DOHH2 (cell line): Measurements from ENCODE around the gene SH2D3A.
"Not testable (repeated sequence)": the region's sequence is repeated elsewhere in the genome, so short reads cannot be mapped to it uniquely, and the experiment has no call there.

Source experiments
- H3F3A ChIP-seq: fragments of 200-600 bp; sonication (generic), shearing (Covaris generic); 2 replicates; pipeline ENCODE4 v1.6.0; 2016; ENCODE audit warnings: antibody characterized with exemption, mild to moderate bottlenecking; ENCODE audit not compliant: control insufficient read depth, insufficient read depth
- H3K27ac ChIP-seq: fragments of 200-600 bp; sonication (generic); 2 replicates; pipeline ENCODE4 v1.5.1; 2014; ENCODE audit warnings: low read depth, mild to moderate bottlenecking, low read length, moderate library complexity
- H3K27me3 ChIP-seq: fragments of 200-600 bp; sonication (generic); 2 replicates; pipeline ENCODE4 v1.6.1; 2014; ENCODE audit warnings: mild to moderate bottlenecking, low read length, mixed read lengths; ENCODE audit not compliant: control insufficient read depth
- H3K36me3 ChIP-seq: fragments of 200-600 bp; sonication (generic); 2 replicates; pipeline ENCODE4 v1.6.1; 2014; ENCODE audit warnings: mild to moderate bottlenecking, low read length, moderate library complexity, mixed read lengths; ENCODE audit not compliant: control insufficient read depth
- H3K4me1 ChIP-seq: fragments of 200-600 bp; sonication (generic); 2 replicates; pipeline ENCODE4 v1.6.1; 2014; ENCODE audit warnings: mild to moderate bottlenecking, low read length, mixed read lengths; ENCODE audit not compliant: control insufficient read depth
- H3K4me2 ChIP-seq: fragments of 200-600 bp; sonication (generic); 2 replicates; pipeline ENCODE4 v1.6.0; 2014; ENCODE audit warnings: mild to moderate bottlenecking, low read length, moderate library complexity
- H3K4me3 ChIP-seq: fragments of 200-600 bp; sonication (generic); 2 replicates; pipeline ENCODE4 v1.5.1; 2014; ENCODE audit warnings: mild to moderate bottlenecking, low read length, mixed read lengths
- H3K79me2 ChIP-seq: fragments of 200-600 bp; sonication (generic); 2 replicates; pipeline ENCODE4 v1.6.1; 2014; ENCODE audit warnings: mild to moderate bottlenecking, low read length, mixed read lengths; ENCODE audit not compliant: control insufficient read depth
- H3K9me2 ChIP-seq: fragments of 200-600 bp; sonication (generic); replicated peaks from 2 replicates; pipeline ENCODE4 v1.6.1; 2014; ENCODE audit warnings: mild to moderate bottlenecking, low read length, mixed read lengths; ENCODE audit not compliant: control insufficient read depth
- H3K9me3 ChIP-seq: fragments of 200-600 bp; sonication (generic); 2 replicates; pipeline ENCODE4 v1.6.1; 2014; ENCODE audit warnings: antibody characterized with exemption, low read length, mixed read lengths; ENCODE audit not compliant: control insufficient read depth, insufficient read depth
- H4K20me1 ChIP-seq: fragments of 200-600 bp; sonication (generic); 2 replicates; pipeline ENCODE4 v1.6.0; 2014; ENCODE audit warnings: low read depth, mild to moderate bottlenecking, antibody characterized with exemption, low read length, moderate library complexity; ENCODE audit not compliant: control insufficient read depth, insufficient read depth
- EZH2phosphoT487 ChIP-seq: fragments of 200-600 bp; sonication (generic); IDR thresholded peaks from 2 replicates; pipeline ENCODE4 v1.6.1; 2017; ENCODE audit warnings: borderline replicate concordance, mild to moderate bottlenecking, antibody characterized with exemption, low read length, moderate library complexity, mixed read lengths
- TF ChIP-seq, protein P1 (sequence below): fragments of 200-600 bp; sonication (generic); IDR thresholded peaks from one replicate; pipeline ENCODE4 v1.5.1; 2014; ENCODE audit warnings: antibody characterized with exemption, mild to moderate bottlenecking, low read depth, low read length; ENCODE audit not compliant: poor library complexity, severe bottlenecking

The SH2D3A gene

DNA sequence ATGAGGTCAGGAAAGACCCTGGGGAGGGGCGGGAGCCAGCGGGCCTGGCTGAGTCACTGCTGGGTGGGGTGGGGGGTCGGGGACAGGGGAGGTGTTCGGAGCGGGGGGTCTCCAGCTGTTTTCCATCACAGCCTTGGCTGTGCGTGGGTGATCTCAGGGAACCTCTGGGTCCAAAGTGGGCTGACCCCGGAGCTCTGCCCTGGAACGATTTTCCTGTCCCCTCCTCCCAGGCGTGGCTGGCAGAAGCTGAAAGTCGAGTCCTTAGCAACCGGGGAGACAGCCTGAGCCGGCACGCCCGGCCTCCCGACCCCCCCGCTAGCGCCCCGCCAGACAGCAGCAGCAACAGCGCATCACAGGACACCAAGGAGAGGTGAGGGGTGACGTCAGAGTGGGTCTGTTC is 17.2 kb downstream of the SH2D3A start:
- H3K4me1 ChIP-seq, result peaks cover 13% of the 10 kb centered on the region
- no peaks in the 10 kb centered on the region for H3K9me3 ChIP-seq
- TF ChIP-seq, protein P1, sequence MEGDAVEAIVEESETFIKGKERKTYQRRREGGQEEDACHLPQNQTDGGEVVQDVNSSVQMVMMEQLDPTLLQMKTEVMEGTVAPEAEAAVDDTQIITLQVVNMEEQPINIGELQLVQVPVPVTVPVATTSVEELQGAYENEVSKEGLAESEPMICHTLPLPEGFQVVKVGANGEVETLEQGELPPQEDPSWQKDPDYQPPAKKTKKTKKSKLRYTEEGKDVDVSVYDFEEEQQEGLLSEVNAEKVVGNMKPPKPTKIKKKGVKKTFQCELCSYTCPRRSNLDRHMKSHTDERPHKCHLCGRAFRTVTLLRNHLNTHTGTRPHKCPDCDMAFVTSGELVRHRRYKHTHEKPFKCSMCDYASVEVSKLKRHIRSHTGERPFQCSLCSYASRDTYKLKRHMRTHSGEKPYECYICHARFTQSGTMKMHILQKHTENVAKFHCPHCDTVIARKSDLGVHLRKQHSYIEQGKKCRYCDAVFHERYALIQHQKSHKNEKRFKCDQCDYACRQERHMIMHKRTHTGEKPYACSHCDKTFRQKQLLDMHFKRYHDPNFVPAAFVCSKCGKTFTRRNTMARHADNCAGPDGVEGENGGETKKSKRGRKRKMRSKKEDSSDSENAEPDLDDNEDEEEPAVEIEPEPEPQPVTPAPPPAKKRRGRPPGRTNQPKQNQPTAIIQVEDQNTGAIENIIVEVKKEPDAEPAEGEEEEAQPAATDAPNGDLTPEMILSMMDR, result no peak
- no peak for TF ChIP-seq EZH2phosphoT487
- no peaks in the 10 kb centered on the region for H3K9me2 ChIP-seq
- no peaks in the 10 kb centered on the region for H4K20me1 ChIP-seq
- 0 out of 2 replicates have a peak, but pooled peaks cover 2% of the 10 kb centered on the region for H3F3A ChIP-seq
- no peak overlapping the region for H3K4me3 ChIP-seq
- no peak overlapping the region for H3K27ac ChIP-seq
- no peaks in the 10 kb centered on the region for H3K79me2 ChIP-seq
- no peaks in the 10 kb centered on the region for H3K27me3 ChIP-seq
- peaks cover 14% of the 10 kb centered on the region for H3K36me3 ChIP-seq
- H3K4me2 ChIP-seq, result no peak overlapping the region

DNA sequence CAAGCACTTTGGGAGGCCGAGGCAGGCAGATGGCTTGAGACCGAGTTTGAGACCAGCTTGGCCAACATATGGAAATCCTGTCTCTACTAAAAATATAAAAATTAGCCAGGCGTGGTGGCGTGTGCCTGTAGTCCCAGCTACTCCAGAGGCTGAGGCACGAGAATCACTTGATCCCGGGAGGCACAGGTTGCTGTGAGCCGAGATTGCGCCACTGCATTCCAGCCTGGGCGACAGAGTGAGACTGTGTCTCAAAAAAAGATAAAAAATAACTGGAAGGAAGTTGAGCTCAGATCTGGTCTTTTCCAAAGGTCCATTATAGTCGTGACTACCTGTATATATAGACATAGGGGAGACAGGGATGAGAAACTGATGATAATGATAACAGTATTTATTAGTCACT is 18.7 kb downstream of the SH2D3A start:
- not testable (repeated sequence) for H3K27me3 ChIP-seq, H4K20me1 ChIP-seq, H3K27ac ChIP-seq, H3K9me2 ChIP-seq, H3K4me2 ChIP-seq, H3F3A ChIP-seq, H3K9me3 ChIP-seq, H3K79me2 ChIP-seq, H3K4me1 ChIP-seq, H3K4me3 ChIP-seq
- H3K36me3 ChIP-seq, result peaks cover 14% of the 10 kb centered on the region

DNA sequence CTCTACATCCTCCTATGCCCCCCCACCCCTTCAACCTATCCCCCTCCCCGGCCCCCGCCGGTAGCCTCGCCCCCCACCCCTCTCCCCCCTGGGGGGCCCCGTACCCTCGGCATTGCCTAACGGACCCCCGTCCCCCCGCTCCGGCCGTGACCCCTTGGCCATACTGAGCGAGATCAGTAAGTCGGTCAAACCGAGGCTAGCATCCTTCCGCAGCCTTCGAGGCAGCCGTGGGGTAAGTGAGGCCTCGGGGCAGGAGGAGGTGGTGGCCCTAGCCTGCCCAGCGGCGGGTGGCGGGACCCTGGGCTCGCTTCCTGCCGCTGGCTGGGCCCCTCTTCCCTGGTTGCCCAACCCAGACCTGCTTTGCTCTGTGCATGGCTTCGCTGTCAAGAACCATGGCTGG is 21.3 kb downstream of the SH2D3A start:
- H4K20me1 ChIP-seq, result 0 out of 2 replicates have a peak, but pooled peaks cover 3% of the 10 kb centered on the region
- H3K9me3 ChIP-seq, result no peaks in the 10 kb centered on the region
- no peak overlapping the region for H3K4me2 ChIP-seq
- H3K9me2 ChIP-seq, result no peaks in the 10 kb centered on the region
- H3K27me3 ChIP-seq, result no peaks in the 10 kb centered on the region
- peaks cover 8% of the 10 kb centered on the region for H3F3A ChIP-seq
- no peak overlapping the region for H3K4me3 ChIP-seq
- H3K4me1 ChIP-seq, result peaks cover 8% of the 10 kb centered on the region
- no peaks in the 10 kb centered on the region for H3K79me2 ChIP-seq
- peaks cover 9% of the 10 kb centered on the region; the same call in 1 of the 2 replicates for H3K36me3 ChIP-seq
- TF ChIP-seq EZH2phosphoT487, result no peak
- TF ChIP-seq, protein P1, result no peak
- H3K27ac ChIP-seq, result no peak overlapping the region

DNA sequence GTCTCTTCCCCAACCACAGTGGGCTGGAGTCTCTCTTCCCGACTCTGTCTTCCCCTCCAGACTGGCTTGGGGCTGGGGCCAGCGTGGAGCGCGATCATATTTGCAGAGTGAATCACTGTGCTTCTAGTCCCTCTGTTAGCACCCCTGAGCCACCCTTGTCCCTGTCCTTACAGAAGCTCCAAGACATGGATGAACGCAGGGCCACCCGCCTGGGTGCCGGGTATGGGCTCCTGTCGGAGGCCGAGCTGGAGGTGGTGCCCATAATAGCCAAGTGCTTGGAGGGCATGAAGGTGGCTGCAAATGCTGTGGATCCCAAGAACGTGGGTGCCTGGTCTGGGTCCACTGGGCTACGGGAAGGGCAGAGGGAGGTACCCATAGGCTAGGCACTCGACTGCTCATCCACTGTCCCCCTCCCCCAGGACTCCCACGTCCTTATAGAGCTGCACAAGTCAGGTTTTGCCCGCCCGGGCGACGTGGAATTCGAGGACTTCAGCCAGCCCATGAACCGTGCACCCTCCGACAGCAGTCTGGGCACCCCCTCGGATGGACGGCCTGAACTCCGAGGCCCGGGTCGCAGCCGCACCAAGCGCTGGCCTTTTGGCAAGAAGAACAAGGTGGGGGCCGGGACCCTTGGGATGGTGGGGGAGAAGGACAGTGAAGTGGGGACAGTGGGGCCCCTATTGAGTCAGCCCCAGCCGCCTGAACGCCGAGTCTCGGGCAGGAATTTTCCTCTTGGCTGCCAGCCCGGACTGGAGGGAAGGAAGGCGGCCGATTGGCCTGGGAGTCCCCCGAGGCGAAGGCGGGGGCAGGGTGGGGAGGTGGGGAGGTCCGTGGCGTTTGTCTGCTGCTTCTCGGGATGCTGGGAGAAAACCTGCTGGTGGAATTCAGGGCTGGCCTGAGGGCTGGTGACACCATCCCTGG is 22.6 kb downstream of the SH2D3A start:
- no peaks in the 10 kb centered on the region for H3K9me2 ChIP-seq
- H3K4me3 ChIP-seq, result no peak overlapping the region
- H3K27me3 ChIP-seq, result no peaks in the 10 kb centered on the region
- H3K4me2 ChIP-seq, result no peak overlapping the region
- H3K9me3 ChIP-seq, result no peaks in the 10 kb centered on the region
- H3F3A ChIP-seq, result peaks cover 12% of the 10 kb centered on the region
- H4K20me1 ChIP-seq, result 0 out of 2 replicates have a peak, but pooled peaks cover 3% of the 10 kb centered on the region
- TF ChIP-seq EZH2phosphoT487, result no peak
- TF ChIP-seq, protein P1, result no peak
- H3K27ac ChIP-seq, result no peak overlapping the region
- H3K4me1 ChIP-seq, result peaks cover 21% of the 10 kb centered on the region
- H3K36me3 ChIP-seq, result peaks cover 9% of the 10 kb centered on the region; the same call in 1 of the 2 replicates
- no peaks in the 10 kb centered on the region for H3K79me2 ChIP-seq
